Activated naive CD4-positive, alpha-beta T cell treated with anti-CD3 and anti-CD28 coated beads for 36 hours (primary cell): ENCODE measurements around the gene PDXK. TPM values are rescaled to one million over a fixed set of nuclear protein-coding genes. Genes with fewer than 3 reads are reported as not detected.
A peak's percentile ranks its signal among the peaks of the same experiment; 100 is the strongest.

Source experiments
- CTCF ChIA-PET: fragments of 350-600 bp; sonication (Branson Sonifier 250); formaldehyde crosslinking; loops from one replicate; lab custom pipeline; 2021; ENCODE audit warnings: antibody characterized with exemption; lab: Charles Lee
- DNase-seq: peaks from one replicate; pipeline ENCODE4 v3.0.0-alpha.2; 2020
- H3K27ac Mint-ChIP-seq: one replicate; pipeline ENCODE4 v1.8.0; 2021; ENCODE audit warnings: mild to moderate bottlenecking, mixed read lengths
- H3K27me3 Mint-ChIP-seq: one replicate; pipeline ENCODE4 v1.8.0; 2021; ENCODE audit warnings: low read depth, mixed read lengths
- H3K36me3 Mint-ChIP-seq: one replicate; pipeline ENCODE4 v1.8.0; 2021; ENCODE audit warnings: low read depth, mixed read lengths
- H3K4me1 Mint-ChIP-seq: one replicate; pipeline ENCODE4 v1.8.0; 2021; ENCODE audit warnings: low read depth, mixed read lengths
- H3K4me3 Mint-ChIP-seq: one replicate; pipeline ENCODE4 v1.8.0; 2021; ENCODE audit warnings: mild to moderate bottlenecking, moderate library complexity, mixed read lengths
- H3K9me3 Mint-ChIP-seq: one replicate; pipeline ENCODE4 v1.8.0; 2021; ENCODE audit warnings: mixed read lengths
- intact Hi-C: fragments of 100-400 bp; cut with micrococcal nuclease; formaldehyde crosslinking; loops from one replicate; pipeline ENCODE4 v1.15.1; 2023
- total RNA-seq, 2 experiments: library from RNA; stranded (reverse); gene quantifications; one replicate each; pipeline ENCODE4 v1.2.3, GENCODE V29; 2021

The PDXK gene
- total RNA-seq, 2 experiments from 2014 or later: 125 to 133 TPM

DNA sequence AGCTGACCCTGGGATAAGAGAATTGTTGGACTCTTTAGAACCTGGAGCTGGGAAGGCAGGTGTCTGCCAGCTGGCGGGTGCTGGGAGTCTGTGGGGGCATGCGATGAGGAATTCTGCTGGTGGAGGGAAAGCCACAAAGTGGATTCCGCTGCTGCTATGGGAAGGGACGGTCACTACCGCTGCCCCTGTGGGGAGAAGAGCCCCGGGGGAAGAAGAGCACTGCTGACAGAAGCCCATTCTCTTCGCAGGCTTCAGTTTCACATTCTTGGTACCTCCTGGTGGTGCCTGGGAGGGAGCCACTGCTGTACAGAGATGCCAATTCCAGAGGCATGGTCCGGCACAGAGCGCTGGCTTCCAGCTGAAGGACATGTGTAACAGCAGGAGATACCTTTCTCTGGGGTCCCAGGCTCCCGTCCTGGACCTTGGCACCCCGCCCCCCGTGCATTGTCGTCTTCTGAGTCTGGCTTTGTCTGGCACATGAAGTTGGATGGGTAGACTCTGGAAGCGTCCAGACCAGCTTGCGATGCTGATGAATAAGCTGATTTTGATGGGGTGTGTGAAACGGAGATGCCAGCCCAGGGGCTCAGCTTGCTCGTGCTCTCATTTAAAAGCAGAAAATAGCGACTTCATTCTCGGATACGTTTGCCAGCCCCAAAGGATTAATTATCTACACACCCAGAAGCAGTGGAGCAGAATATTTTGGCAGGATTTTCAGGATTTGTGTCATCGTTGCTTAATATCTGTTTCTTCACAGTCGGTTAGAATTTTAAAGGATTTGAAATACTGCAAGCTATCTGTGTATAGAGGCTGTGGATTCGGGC lies 13.2 kb downstream of the PDXK start:
- Mint-ChIP-seq H3K4me1 (peaks cover 50% of the 10 kb centered on the region), H3K4me3 (no peak overlapping the region), H3K9me3 (no peaks in the 10 kb centered on the region), H3K27me3 (no peaks in the 10 kb centered on the region), H3K36me3 (no peaks in the 10 kb centered on the region), H3K27ac (no peak overlapping the region)
- DNase-seq: no peak
- CTCF ChIA-PET: no interaction called here
- intact Hi-C loops: no loop called here

DNA sequence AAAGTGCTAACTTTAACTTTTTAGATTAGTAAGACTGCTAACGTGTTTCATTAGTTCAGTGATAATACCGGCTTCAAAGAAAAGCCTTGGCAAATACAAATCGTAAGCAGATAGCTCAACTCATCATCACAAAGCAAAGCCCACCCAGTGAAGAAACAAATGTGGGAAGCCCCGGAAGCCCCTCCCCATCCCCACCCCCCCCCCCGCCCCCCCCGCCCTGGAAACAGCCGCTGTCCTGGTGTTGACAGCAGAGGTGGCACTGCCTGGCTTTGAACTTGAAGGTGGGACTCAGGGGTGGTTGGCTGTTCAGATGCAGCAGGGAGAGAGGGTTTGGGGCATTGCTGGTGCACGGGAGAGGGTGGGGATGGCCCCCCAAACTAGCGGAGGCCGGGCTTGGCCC lies 14.1 kb downstream of the PDXK start:
- intact Hi-C loops: no loop called here
- Mint-ChIP-seq H3K9me3 (no peaks in the 10 kb centered on the region), H3K36me3 (no peaks in the 10 kb centered on the region), H3K27me3 (no peaks in the 10 kb centered on the region), H3K4me1 (peaks cover 41% of the 10 kb centered on the region), H3K27ac (no peak overlapping the region), H3K4me3 (no peak overlapping the region)
- no peak for DNase-seq
- CTCF ChIA-PET: no interaction called here

DNA sequence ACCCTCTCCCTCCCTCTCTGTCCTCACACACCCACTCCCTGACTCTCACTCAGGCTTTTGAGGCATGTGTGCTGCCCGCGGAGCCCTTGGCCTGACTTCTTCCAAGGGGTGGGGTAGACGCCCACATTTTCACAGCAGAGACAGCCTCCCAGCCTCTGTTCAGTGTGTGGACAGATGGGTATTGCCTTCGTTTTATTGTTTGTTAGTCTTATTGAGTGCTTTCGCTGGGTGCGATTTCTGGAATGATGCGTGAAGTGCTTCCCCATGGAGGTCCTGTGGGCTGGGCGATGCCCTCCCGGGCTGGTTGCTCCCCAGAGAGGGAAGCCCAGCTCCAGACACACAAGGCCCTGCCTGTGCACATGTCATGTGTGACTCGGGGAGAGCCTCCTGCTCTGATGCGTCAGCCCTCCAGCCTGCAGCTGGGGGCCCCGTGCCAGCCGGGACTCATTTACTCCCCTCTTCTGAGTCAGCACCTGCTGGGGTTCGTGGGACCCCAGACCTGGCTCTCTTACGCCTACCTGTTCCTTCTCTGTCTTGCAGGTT lies 14.7 kb downstream of the PDXK start:
- CTCF ChIA-PET: no interaction called here
- no peak overlapping the region for H3K27ac Mint-ChIP-seq
- no peaks in the 10 kb centered on the region for H3K36me3 Mint-ChIP-seq
- peaks cover 35% of the 10 kb centered on the region for H3K4me1 Mint-ChIP-seq
- no peak overlapping the region for H3K4me3 Mint-ChIP-seq
- DNase-seq: no peak
- intact Hi-C loops: no loop called here
- no peaks in the 10 kb centered on the region for H3K9me3 Mint-ChIP-seq
- H3K27me3 Mint-ChIP-seq: no peaks in the 10 kb centered on the region

DNA sequence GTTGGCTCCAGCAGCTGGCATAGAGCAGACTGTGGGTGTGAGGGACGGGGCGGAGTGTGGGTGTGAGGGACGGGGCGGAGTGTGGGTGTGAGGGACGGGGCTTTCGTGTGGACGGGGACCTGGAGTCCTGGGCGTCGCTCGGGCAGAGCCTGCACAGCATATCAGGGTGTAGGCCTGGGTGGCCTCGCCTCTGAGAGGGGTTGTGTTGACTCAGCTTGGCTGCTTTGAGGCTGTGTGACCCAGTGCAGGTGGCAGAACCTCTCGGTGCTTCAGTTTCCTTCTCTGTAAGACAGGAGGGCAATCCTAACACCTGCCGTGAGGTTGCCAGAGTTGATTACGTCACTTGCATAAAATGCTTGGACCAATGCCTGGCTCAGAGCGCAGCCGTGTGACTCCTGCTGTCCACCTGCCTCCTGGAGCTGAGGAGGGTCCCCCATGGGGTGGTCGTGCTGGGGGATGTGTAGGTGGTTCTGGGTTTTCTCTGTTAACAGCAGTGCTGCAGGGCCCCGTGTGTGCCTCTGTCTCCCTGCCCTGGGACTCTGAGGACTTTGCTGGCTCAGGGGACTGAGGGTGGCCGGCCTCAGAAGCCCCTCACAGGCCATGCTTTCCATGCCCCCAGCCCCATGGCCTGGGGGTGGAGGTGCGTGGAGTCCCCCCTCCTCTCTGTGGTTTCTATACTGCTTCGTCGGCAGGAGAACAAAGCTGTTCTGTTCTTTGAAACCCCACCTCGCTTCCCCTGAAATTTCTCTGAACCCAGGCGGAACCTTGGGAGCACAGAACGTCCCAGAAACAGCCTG lies 15.4 kb downstream of the PDXK start:
- Mint-ChIP-seq H3K9me3 (no peaks in the 10 kb centered on the region), H3K27ac (no peak overlapping the region), H3K27me3 (no peaks in the 10 kb centered on the region), H3K4me1 (peaks cover 30% of the 10 kb centered on the region), H3K4me3 (no peak overlapping the region), H3K36me3 (no peaks in the 10 kb centered on the region)
- intact Hi-C loops: no loop called here
- no peak for DNase-seq
- CTCF ChIA-PET: no interaction called here

DNA sequence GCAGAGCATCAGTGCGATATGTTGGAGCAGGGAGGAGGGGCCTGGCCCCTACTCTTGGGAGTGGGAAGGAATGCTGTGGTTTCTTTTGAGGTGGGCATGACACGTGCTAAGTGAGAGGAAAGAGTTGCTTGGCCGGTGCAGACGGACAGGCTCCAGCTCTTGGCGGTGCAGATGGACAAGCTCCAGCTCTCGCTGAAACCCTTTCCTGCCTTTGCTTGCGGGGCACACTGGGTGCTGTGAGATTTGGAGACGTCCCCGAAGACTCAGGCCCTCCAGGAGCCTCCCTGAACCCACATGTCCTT lies 15.9 kb downstream of the PDXK start:
- Mint-ChIP-seq H3K4me1 (peaks cover 25% of the 10 kb centered on the region), H3K4me3 (no peak overlapping the region), H3K36me3 (no peaks in the 10 kb centered on the region), H3K27me3 (no peaks in the 10 kb centered on the region), H3K27ac (no peak overlapping the region), H3K9me3 (no peaks in the 10 kb centered on the region)
- CTCF ChIA-PET: no interaction called here
- no peak for DNase-seq
- intact Hi-C loops: no loop called here

DNA sequence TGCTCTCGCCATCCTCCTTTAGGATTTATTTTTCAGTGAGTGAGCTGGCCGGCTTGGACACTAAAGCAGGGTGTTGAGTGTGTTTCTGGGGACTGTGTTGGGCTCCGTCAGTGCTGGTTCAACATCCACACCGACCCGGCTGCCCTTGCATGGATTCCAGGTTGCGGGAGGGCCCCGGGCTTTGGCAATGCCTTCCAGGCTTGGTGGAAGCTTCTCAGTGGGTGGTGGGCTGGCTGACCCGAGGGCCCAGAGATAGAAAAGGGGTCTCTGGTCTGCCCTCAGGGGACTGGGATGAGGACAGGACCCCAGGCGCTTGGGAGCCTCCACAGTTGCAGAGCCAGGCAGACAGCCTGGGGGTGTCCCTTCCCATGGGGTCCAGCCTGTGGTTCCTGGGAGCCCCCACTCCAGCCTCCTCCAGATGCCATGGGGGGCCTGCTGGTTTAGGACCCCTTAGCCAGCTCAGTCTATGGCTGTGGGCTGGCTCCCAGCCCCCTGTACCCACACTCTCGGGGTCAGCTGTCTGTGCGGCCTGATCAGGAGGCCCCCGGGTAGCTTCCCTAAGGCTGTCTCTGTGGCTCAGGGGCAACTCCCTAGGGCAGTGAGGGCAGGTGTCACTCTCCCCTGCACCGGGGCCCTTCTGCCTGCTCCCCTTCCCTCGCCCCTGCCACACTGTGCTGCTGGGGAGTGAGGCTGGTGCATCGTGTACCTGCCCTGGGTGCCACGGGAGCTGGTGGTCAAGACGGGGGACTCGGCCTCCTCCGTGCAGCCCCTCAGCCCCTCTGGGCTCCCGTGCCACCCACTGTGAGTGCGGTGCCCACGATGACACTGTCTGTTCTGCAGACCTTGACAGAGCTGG lies 16.5 kb downstream of the PDXK start:
- Mint-ChIP-seq H3K4me1 (peaks cover 25% of the 10 kb centered on the region), H3K27ac (no peak overlapping the region), H3K36me3 (no peaks in the 10 kb centered on the region), H3K9me3 (no peaks in the 10 kb centered on the region), H3K4me3 (no peak overlapping the region), H3K27me3 (no peaks in the 10 kb centered on the region)
- intact Hi-C loops: no loop called here
- no peak for DNase-seq
- CTCF ChIA-PET: no interaction called here

DNA sequence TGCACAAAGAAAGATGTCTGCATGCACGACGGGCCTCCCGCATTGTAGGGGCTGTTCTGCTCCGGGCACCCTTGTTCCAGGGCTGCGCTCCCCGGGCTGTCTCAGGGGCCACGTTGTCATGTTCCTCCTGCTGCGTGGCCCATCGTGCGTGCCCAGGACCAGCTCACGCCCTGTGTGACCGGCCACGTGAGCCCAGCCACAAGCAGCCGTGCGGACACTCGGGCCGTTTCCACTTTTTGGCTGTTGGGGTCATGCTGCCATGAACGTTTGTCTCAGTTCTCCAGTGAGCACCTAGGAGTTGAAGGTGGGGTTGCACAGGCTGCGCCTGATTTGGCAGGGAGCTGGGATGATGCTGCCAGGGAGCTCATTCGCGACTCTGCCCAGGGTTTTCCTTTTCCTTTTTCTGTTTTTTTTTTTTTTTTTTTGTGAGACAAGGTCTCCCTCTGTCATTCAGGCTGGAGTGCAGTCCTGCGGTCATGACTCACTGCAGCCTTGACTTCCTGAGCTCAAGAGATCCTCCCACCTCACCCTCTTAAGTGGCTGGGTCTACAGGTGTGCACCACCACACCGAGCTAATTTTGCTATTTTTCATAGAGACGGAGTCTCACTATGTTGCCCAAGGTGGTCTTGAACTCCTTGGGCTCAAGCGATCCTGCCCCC lies 17.4 kb downstream of the PDXK start:
- no peak overlapping the region for H3K27ac Mint-ChIP-seq
- peaks cover 28% of the 10 kb centered on the region for H3K4me1 Mint-ChIP-seq
- H3K9me3 Mint-ChIP-seq: no peaks in the 10 kb centered on the region
- H3K36me3 Mint-ChIP-seq: peaks cover 3% of the 10 kb centered on the region
- intact Hi-C loops: no loop called here
- H3K27me3 Mint-ChIP-seq: no peaks in the 10 kb centered on the region
- CTCF ChIA-PET: no interaction called here
- H3K4me3 Mint-ChIP-seq: no peak overlapping the region
- no peak for DNase-seq

DNA sequence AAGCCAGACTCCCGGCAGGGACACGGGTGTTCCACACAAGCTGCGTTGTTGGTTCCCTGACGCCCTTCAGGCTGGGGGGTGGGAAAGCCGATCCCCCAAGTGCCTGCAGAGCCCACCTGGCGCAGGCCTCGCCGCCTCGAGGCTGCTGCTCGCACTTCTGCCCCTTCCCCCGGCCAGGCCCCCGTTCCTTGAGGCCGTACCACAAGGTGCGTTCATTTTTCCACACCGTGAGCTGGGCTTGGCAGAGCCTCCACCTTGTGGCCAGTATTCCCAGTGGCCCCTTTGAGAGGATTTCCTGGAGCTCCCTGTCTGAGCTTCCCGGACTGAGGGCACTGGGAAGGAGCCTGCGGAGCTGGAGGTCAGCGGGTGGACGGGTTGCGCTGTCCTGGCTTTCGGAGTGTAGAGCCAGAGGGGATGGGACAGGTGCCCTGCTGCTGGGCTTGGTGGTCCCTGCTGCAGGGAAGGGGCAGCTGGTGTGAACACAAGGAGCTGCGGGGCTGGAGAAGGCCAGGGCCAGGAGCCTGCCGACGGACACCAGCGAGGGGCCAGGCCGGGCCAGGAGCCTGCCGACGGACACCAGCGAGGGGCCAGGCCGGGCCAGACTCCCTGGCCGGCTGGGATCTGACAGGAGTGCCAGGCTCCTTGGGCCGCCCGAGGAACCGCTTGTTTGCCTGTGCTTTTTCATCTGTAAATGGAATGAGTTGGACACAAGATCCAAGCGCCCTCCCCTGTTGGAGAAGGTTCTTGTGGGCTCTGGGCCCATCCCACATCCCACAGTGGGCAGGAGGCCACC lies 18.4 kb downstream of the PDXK start:
- Mint-ChIP-seq H3K9me3 (no peaks in the 10 kb centered on the region), H3K4me1 (peaks cover 29% of the 10 kb centered on the region), H3K4me3 (no peak overlapping the region), H3K36me3 (peaks cover 3% of the 10 kb centered on the region), H3K27me3 (no peaks in the 10 kb centered on the region), H3K27ac (no peak overlapping the region)
- intact Hi-C loops: no loop called here
- CTCF ChIA-PET: interaction anchor here (0.7 kb wide), 1 partner anchor 1928 kb away, joined by 3 read pairs; no protein-coding TSS in a partner anchor
- no peak for DNase-seq

DNA sequence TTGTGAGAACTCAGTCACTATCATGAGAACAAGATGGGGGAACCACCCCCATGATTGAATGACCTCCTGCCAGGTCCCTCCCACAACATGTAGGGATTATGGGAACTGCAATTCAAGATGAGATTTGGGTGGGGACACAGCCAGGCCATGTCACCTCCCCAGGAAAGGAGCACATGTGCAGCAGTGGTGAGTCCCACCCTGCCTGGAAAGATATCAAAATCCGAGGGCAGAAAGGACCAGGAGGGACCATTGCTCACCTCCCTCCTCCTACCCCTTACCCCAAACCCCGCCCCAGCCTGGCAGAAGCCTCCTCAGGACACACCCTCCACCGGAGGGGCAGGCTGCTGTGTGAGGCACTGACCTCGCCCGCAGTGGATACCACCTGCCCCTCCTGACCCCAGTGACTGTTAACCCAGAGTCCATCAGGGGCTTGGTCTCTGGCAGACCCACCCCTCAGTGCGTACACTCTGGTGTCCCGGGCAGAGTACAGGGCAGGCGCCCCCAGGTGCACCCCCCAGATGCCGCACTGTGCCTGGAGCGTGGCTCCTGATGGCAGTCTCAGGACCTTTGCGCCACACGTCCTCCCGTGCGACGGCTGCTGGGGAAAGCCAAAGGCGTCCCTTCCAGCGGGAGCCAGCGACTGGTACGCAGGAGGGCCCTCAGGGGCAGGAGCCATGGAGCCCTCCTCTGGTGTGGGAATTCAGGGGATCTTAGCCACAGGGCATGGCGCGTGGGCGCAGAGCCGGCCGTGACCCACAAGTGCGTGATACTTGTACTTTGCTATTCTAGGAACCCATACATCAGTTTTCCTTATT lies 20.9 kb downstream of the PDXK start:
- no peak overlapping the region for H3K27ac Mint-ChIP-seq
- no peak for DNase-seq

DNA sequence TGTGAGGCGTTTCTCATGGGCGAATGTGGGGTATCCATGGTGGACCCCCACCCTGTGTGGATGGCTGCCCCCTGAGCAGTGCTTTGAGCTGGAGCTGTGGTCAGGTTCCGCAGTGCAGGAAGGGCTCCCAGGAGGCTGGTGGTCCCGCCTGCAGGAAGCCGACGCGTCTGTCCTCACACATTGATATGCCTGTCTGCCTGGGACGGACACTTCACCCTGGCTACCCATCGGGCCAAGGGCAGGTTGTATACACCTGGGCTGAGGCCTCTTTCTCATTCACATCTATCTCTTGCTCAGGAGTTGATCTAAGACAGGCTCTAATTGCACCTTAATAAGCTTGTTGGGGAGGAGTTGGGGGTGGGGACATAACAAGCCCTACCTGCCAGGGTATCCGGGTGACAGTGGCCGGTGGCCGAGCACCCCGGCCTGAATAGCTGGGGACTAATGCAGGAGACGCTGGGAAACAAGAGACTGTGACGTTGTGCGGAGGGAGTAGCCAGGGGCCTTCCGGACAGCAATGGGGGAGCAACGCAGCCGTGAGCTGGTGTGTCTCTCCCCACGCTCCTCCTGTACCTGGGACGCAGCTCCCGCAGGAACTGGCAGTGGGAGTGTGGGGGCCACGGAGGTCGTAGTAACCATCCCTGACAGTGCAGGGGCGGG lies 21.7 kb downstream of the PDXK start:
- CTCF ChIA-PET: interaction anchor here (1.2 kb wide), 1 partner anchor 11 kb away, joined by 4 read pairs; no protein-coding TSS in a partner anchor
- intact Hi-C loops: no loop called here
- Mint-ChIP-seq H3K9me3 (no peaks in the 10 kb centered on the region), H3K4me3 (no peak overlapping the region), H3K36me3 (peaks cover 8% of the 10 kb centered on the region), H3K27me3 (no peaks in the 10 kb centered on the region), H3K4me1 (peaks cover 6% of the 10 kb centered on the region), H3K27ac (peak overlapping the region; percentile 21)
- DNase-seq: no peak

More for the DNA sequence above, 20.9 kb downstream of the PDXK start:
- intact Hi-C loops: no loop called here
- CTCF ChIA-PET: interaction anchor here (1.2 kb wide), 1 partner anchor 11 kb away, joined by 4 read pairs; no protein-coding TSS in a partner anchor
- Mint-ChIP-seq H3K4me1 (peaks cover 8% of the 10 kb centered on the region), H3K36me3 (peaks cover 6% of the 10 kb centered on the region), H3K4me3 (no peak overlapping the region), H3K9me3 (no peaks in the 10 kb centered on the region), H3K27me3 (no peaks in the 10 kb centered on the region)
